H1 (cell line): ENCODE measurements around the gene ZSWIM4. TPM values are rescaled to one million over a fixed set of nuclear protein-coding genes. Genes with fewer than 3 reads are reported as not detected.
A peak's percentile ranks its signal among the peaks of the same experiment; 100 is the strongest.

Experiments
- CTCF ChIA-PET: fragments of 300-600 bp; sonication (Branson Sonifier 250); formaldehyde crosslinking; loops from one replicate; lab custom pipeline; 2021; ENCODE audit not compliant: partially characterized antibody; lab: Charles Lee
- POLR2A ChIA-PET: fragments of 300-600 bp; sonication (Branson Sonifier 250); formaldehyde crosslinking; loops from one replicate; lab custom pipeline; 2021; ENCODE audit warnings: inconsistent platforms; ENCODE audit not compliant: partially characterized antibody; lab: Charles Lee
- DNase-seq, 2 experiments: peaks; one replicate each; pipeline versions ENCODE4 v3.0.0 to v3.0.0-alpha.2; 2010 to 2022; ENCODE audit warnings: low spot score in 2 of 2, low read depth in 1 of 2, mixed read lengths in 1 of 2
- FAIRE-seq: peaks from 2 replicates; lab custom pipeline; 2011; peaks lifted over from hg19 to GRCh38; lab: Jason Lieb, UNC
- H2AFZ ChIP-seq: 2 replicates; pipeline ENCODE4 v1.8.1; 2012; ENCODE audit warnings: low read length, inconsistent platforms
- H2AK5ac ChIP-seq: 2 replicates; pipeline ENCODE4 v1.6.1; 2013; ENCODE audit warnings: low read depth, low read length
- H2BK120ac ChIP-seq: replicated peaks from 2 replicates; pipeline ENCODE3; 2013; ENCODE audit warnings: low read depth, low read length, inconsistent platforms
- H2BK12ac ChIP-seq: 2 replicates; pipeline ENCODE4 v1.6.1; 2013; ENCODE audit warnings: low read depth, low read length
- H2BK15ac ChIP-seq: 2 replicates; pipeline ENCODE4 v1.6.1; 2013; ENCODE audit warnings: low read length
- H2BK20ac ChIP-seq: 2 replicates; pipeline ENCODE4 v1.6.1; 2013; ENCODE audit warnings: low read length
- H2BK5ac ChIP-seq: 2 replicates; pipeline ENCODE4 v1.6.1; 2013; ENCODE audit warnings: low read depth, low read length
- H3K14ac ChIP-seq: 2 replicates; pipeline ENCODE4 v1.6.1; 2013; ENCODE audit warnings: inconsistent platforms; ENCODE audit not compliant: insufficient read length
- H3K18ac ChIP-seq: 2 replicates; pipeline ENCODE4 v1.6.1; 2013; ENCODE audit warnings: low read length; ENCODE audit errors: extremely low read depth
- H3K23ac ChIP-seq: 2 replicates; pipeline ENCODE4 v1.6.1; 2013; ENCODE audit warnings: inconsistent platforms; ENCODE audit not compliant: insufficient read length
- H3K23me2 ChIP-seq: 2 replicates; pipeline ENCODE4 v1.6.1; 2013; ENCODE audit warnings: low read depth, low read length
- H3K27ac ChIP-seq: 2 replicates; pipeline ENCODE4 v1.6.1; 2011; ENCODE audit warnings: low read depth, low read length, inconsistent platforms
- H3K27me3 ChIP-seq, 4 experiments: replicated peaks in 1 of 4; 1 replicate in 1 of 4; 2 replicates in 3 of 4; pipeline versions ENCODE4 v1.6.1 to v1.8.1; 2011 to 2013; ENCODE audit warnings: low read length in 3 of 4, mild to moderate bottlenecking in 3 of 4, inconsistent platforms in 2 of 4, mixed read lengths in 2 of 4, moderate library complexity in 1 of 4; ENCODE audit not compliant: control insufficient read depth in 3 of 4, insufficient read depth in 3 of 4; ENCODE audit errors: extremely low read depth in 1 of 4
- H3K36me3 ChIP-seq, 4 experiments: 2 replicates each; pipeline versions ENCODE4 v1.6.1 to v1.8.1; 2011 to 2013; ENCODE audit warnings: mild to moderate bottlenecking in 4 of 4, low read length in 3 of 4, moderate library complexity in 2 of 4, control low read depth in 1 of 4, inconsistent platforms in 1 of 4; ENCODE audit not compliant: insufficient read depth in 4 of 4, control insufficient read depth in 2 of 4
- H3K4ac ChIP-seq: replicated peaks from 2 replicates; pipeline ENCODE3; 2013; ENCODE audit warnings: low read length, low read depth, mixed read lengths, inconsistent platforms; ENCODE audit not compliant: insufficient read length
- H3K4me1 ChIP-seq, 4 experiments: replicated peaks in 1 of 4; 1 replicate in 1 of 4; 2 replicates in 3 of 4; pipeline versions ENCODE4 v1.6.1 to v1.8.1; 2011 to 2013; ENCODE audit warnings: low read length in 3 of 4, inconsistent platforms in 2 of 4, mixed read lengths in 1 of 4; ENCODE audit not compliant: insufficient read depth in 4 of 4, control insufficient read depth in 3 of 4
- H3K4me2 ChIP-seq, 2 experiments: 2 replicates each; pipeline versions ENCODE4 v1.6.1 to v1.8.1; 2011 to 2013; ENCODE audit warnings: low read depth in 2 of 2, low read length in 2 of 2, control low read depth in 1 of 2, inconsistent platforms in 1 of 2, mild to moderate bottlenecking in 1 of 2; ENCODE audit not compliant: insufficient read depth in 1 of 2
- H3K4me3 ChIP-seq, 4 experiments: fragments of 200-600, 300-600 bp in 1 of 4; sonication (generic), shearing (Covaris generic), sonication (Bioruptor Twin) in 1 of 4; 2 replicates each; pipeline versions ENCODE4 v1.5.1 to v1.8.1; 2011 to 2016; ENCODE audit warnings: low read length in 4 of 4, low read depth in 3 of 4, control low read depth in 2 of 4, inconsistent platforms in 2 of 4, mild to moderate bottlenecking in 2 of 4, mixed read lengths in 1 of 4, moderate library complexity in 1 of 4; ENCODE audit not compliant: insufficient read depth in 2 of 4; ENCODE audit errors: extremely low read depth in 1 of 4
- H3K56ac ChIP-seq: replicated peaks from 2 replicates; pipeline ENCODE3; 2013; ENCODE audit warnings: low read depth, mild to moderate bottlenecking, mixed read lengths, low read length, inconsistent platforms; ENCODE audit not compliant: insufficient read length
- H3K79me1 ChIP-seq: 2 replicates; pipeline ENCODE4 v1.6.1; 2013; ENCODE audit warnings: low read depth, low read length, control low read depth
- H3K79me2 ChIP-seq, 2 experiments: 2 replicates each; pipeline versions ENCODE4 v1.6.1 to v1.8.1; 2012 to 2013; ENCODE audit warnings: low read length in 2 of 2, mild to moderate bottlenecking in 2 of 2, inconsistent platforms in 1 of 2; ENCODE audit not compliant: insufficient read depth in 2 of 2, control insufficient read depth in 1 of 2
- H3K9ac ChIP-seq, 4 experiments: replicated peaks in 1 of 4; 1 replicate in 1 of 4; 2 replicates in 3 of 4; pipeline versions ENCODE4 v1.6.1 to v1.8.1; 2011 to 2013; ENCODE audit warnings: low read depth in 3 of 4, low read length in 3 of 4, control low read depth in 2 of 4, mild to moderate bottlenecking in 2 of 4, moderate library complexity in 2 of 4, inconsistent platforms in 1 of 4; ENCODE audit errors: extremely low read depth in 1 of 4
- H3K9me3 ChIP-seq, 2 experiments: 2 replicates each; pipeline versions ENCODE4 v1.6.1 to v1.8.1; 2012 to 2013; ENCODE audit warnings: mild to moderate bottlenecking in 2 of 2, moderate library complexity in 2 of 2, control low read depth in 1 of 2, inconsistent platforms in 1 of 2, low read depth in 1 of 2, low read length in 1 of 2, mixed read lengths in 1 of 2; ENCODE audit not compliant: insufficient read depth in 2 of 2
- H4K20me1 ChIP-seq, 2 experiments: replicated peaks in 1 of 2; 2 replicates each; pipeline versions ENCODE3 to v1.8.1; 2011 to 2013; ENCODE audit warnings: inconsistent platforms in 2 of 2, low read length in 2 of 2, mild to moderate bottlenecking in 1 of 2; ENCODE audit not compliant: insufficient read depth in 2 of 2, control insufficient read depth in 1 of 2
- H4K5ac ChIP-seq: 2 replicates; pipeline ENCODE4 v1.6.1; 2013; ENCODE audit warnings: low read length, low read depth, mixed read lengths, inconsistent platforms; ENCODE audit not compliant: insufficient read length
- H4K8ac ChIP-seq: 2 replicates; pipeline ENCODE4 v1.8.0; 2013; ENCODE audit warnings: mild to moderate bottlenecking, moderate library complexity, low read length, inconsistent platforms; ENCODE audit not compliant: insufficient read depth; ENCODE audit errors: extremely low read depth
- H4K91ac ChIP-seq: replicated peaks from 2 replicates; pipeline ENCODE3; 2013; ENCODE audit warnings: low read length, mixed read lengths, inconsistent platforms; ENCODE audit not compliant: insufficient read length
- EGR1 ChIP-seq: IDR thresholded peaks from 2 replicates; pipeline ENCODE4 v1.6.1; 2011; ENCODE audit warnings: low read depth, low read length, borderline replicate concordance
- GABPA ChIP-seq: IDR thresholded peaks from 2 replicates; pipeline ENCODE4 v1.6.1; 2011; ENCODE audit warnings: mild to moderate bottlenecking, low read length, moderate library complexity, borderline replicate concordance; ENCODE audit not compliant: insufficient read depth
- RNF2 ChIP-seq: fragments of 200-900, 300-1000 bp; sonication (generic); IDR thresholded peaks from 2 replicates; pipeline ENCODE4 v1.7.1; 2016; ENCODE audit warnings: borderline replicate concordance, low read depth, mild to moderate bottlenecking, antibody characterized with exemption, low read length; ENCODE audit not compliant: poor library complexity, severe bottlenecking; ENCODE audit errors: missing control alignments
- WGBS, 2 experiments: shearing (Covaris generic) in 1 of 2; methylation state at CpG; one replicate each; pipeline versions ENCODE4 v1.1.6 to v1.1.7; 2013 to 2015; ENCODE audit warnings: low lambda C conversion rate in 2 of 2, mixed read lengths in 2 of 2, inconsistent platforms in 1 of 2, low coverage in 1 of 2, missing lambda C conversion rate in 1 of 2; ENCODE audit not compliant: insufficient replicate concordance in 2 of 2, insufficient coverage in 1 of 2, insufficient read length in 1 of 2; ENCODE audit errors: extremely low coverage in 1 of 2, missing lambda C conversion rate in 1 of 2; 5-methylcytosine and 5-hydroxymethylcytosine counted together
- polyA plus RNA-seq, 7 experiments: library from polyadenylated mRNA; depleted of rRNA in 3 of 7; stranded (reverse) in 5 of 7; unstranded in 2 of 7; fragments of >200 nt in 5 of 7; fragments of 200-250 nt in 2 of 7; gene quantifications; 1 replicate in 5 of 7; 2 replicates in 1 of 7; 4 replicates in 1 of 7; pipeline versions ENCODE4 v1.2.1 to v1.2.3, GENCODE V29; 2011 to 2013; ENCODE audit warnings: missing spikeins in 2 of 7, mixed read lengths in 2 of 7
- total RNA-seq: library from RNA; stranded (reverse); fragmentation: NEBNext Ultra II Directional; extraction: Animal tissue kit (Norgen Biotek cat#: 25700); gene quantifications from 2 replicates; pipeline ENCODE4 v1.2.1, GENCODE V29; 2021

Gene ZSWIM4
- total and polyA plus RNA-seq, 2 of the 8 experiments (the other 6 are each of a cell fraction or from before 2014, with no cell fraction given): 12.2 to 31.1 TPM

GRCh38 chr19:13827656-13828055 lies 32.4 kb downstream of the ZSWIM4 start:
- 0 out of 2 replicates have a peak overlapping the region, but pooled peaks have one; percentile 8 for H2BK5ac ChIP-seq
- H2BK20ac ChIP-seq: no peak overlapping the region
- no peaks in the 10 kb centered on the region for H3K9me3 ChIP-seq
- H3K4me3 ChIP-seq: no peak overlapping the region
- H3K4me2 ChIP-seq: no peak overlapping the region
- H4K8ac ChIP-seq: no peak overlapping the region
- H2BK12ac ChIP-seq: no peak overlapping the region
- H3K27ac ChIP-seq: no peak overlapping the region
- DNase-seq (no peak), FAIRE-seq (no peak)
- 87% methylated on average over 3 of the region's 4 CpGs; no CpG with 5 or more reads in 1 of the 2 experiments for WGBS, 2 experiments
- no peaks in the 10 kb centered on the region; the same call in 1 of the 2 replicates for H3K79me1 ChIP-seq
- no peak overlapping the region; a peak in 1 of 7 replicates for H3K9ac ChIP-seq
- H3K18ac ChIP-seq: no peak overlapping the region
- no peak overlapping the region for H3K56ac ChIP-seq
- H3K14ac ChIP-seq: no peak overlapping the region
- peaks cover 2 to 26% (median 17%) of the 10 kb centered on the region in 4 experiments; a peak in 6 of 8 replicates for H3K36me3 ChIP-seq
- H2AK5ac ChIP-seq: no peak overlapping the region
- ChIA-PET POLR2A (interaction anchor here (0.5 to 3.3 kb wide), 12 partner anchors 11 to 166 kb away, joined by 3 to 20 read pairs (median 3); partner anchors contain the start of gene C19orf53), CTCF (interaction anchor here (1.0 to 5.7 kb wide), 8 partner anchors 8 to 44 kb away, joined by 3 to 27 read pairs (median 6); no protein-coding TSS in a partner anchor)
- peaks cover 0 to 2% (median 0%) of the 10 kb centered on the region in 4 experiments; a peak in 2 of 7 replicates for H3K4me1 ChIP-seq
- H4K5ac ChIP-seq: no peak overlapping the region
- no peak overlapping the region for H3K23ac ChIP-seq
- H4K91ac ChIP-seq: no peak overlapping the region
- no peaks in the 10 kb centered on the region for H3K23me2 ChIP-seq
- H2BK15ac ChIP-seq: no peak overlapping the region
- no peaks in the 10 kb centered on the region for H3K79me2 ChIP-seq
- H2BK120ac ChIP-seq: no peak overlapping the region
- no peak overlapping the region for H3K4ac ChIP-seq
- H3K27me3 ChIP-seq: no peaks in the 10 kb centered on the region
- no peak overlapping the region for H2AFZ ChIP-seq
- H4K20me1 ChIP-seq: peaks cover 0 to 4% of the 10 kb centered on the region in 2 experiments
- no peak for TF ChIP-seq GABPA
- TF ChIP-seq EGR1: no peak
- TF ChIP-seq RNF2: no peak
